ENCODE data around the gene EMD.
A peak's percentile ranks its signal among the peaks of the same experiment; 100 is the strongest.

Gene EMD

DNA sequence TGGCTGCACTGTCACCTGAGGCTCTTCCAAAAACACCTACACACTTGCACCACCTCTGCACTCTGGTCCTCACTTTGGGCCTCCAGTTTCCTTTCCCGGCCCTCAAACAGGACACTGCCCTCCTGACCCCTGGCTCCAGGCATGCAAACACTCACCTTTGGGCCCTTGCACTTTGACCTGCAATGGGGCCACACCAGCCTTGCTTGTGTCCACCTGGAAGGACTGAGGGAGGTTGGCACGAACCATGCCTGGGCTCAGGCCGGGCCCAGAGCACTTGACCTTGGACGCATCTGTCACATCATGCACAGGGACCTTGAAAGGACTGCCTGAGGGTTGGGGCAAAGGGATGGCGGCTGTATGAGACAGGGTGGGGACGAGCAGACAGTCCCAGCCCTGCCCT, 20.3 kb upstream of the EMD start:
- H3K4me1 Mint-ChIP-seq, result peaks cover 11% of the 10 kb centered on the region
- peak overlapping the region; percentile 94 for H3K27ac Mint-ChIP-seq (ENCODE audit: low read depth)
- peak overlapping the region; percentile 63 for H3K4me3 Mint-ChIP-seq
- ATAC-seq (replicated peaks; ENCODE audit: extremely low read depth, poor library complexity, severe bottlenecking), result no peak
- no peaks in the 10 kb centered on the region for H3K9me3 Mint-ChIP-seq
- DNase-seq (ENCODE audit: low spot score in 2 of 2), result no peak
- H3K36me3 Mint-ChIP-seq (ENCODE audit: insufficient read depth), result peaks cover 81% of the 10 kb centered on the region
- no peaks in the 10 kb centered on the region for H3K27me3 Mint-ChIP-seq

- H3K36me3 Mint-ChIP-seq (ENCODE audit: insufficient read depth), result peaks cover 81% of the 10 kb centered on the region
- no peak overlapping the region for H3K27ac Mint-ChIP-seq (ENCODE audit: low read depth)
- peaks cover 11% of the 10 kb centered on the region for H3K4me1 Mint-ChIP-seq
- H3K9me3 Mint-ChIP-seq, result no peaks in the 10 kb centered on the region
- ATAC-seq (replicated peaks; ENCODE audit: extremely low read depth, poor library complexity, severe bottlenecking), result no peak
- H3K27me3 Mint-ChIP-seq, result no peaks in the 10 kb centered on the region
- H3K4me3 Mint-ChIP-seq, result no peak overlapping the region
- DNase-seq (ENCODE audit: low spot score in 2 of 2), result no peak
Observed at GRCh38 chrX:154359362-154360154, 19.5 kb upstream of the EMD start.

- peak overlapping the region; percentile 57 for H3K27ac Mint-ChIP-seq (ENCODE audit: low read depth)
- H3K4me1 Mint-ChIP-seq, result peaks cover 11% of the 10 kb centered on the region
- H3K9me3 Mint-ChIP-seq, result no peaks in the 10 kb centered on the region
- DNase-seq (ENCODE audit: low spot score in 2 of 2), result no peak
- H3K27me3 Mint-ChIP-seq, result no peaks in the 10 kb centered on the region
- ATAC-seq (replicated peaks; ENCODE audit: extremely low read depth, poor library complexity, severe bottlenecking), result no peak
- H3K36me3 Mint-ChIP-seq (ENCODE audit: insufficient read depth), result peaks cover 84% of the 10 kb centered on the region
- no peak overlapping the region for H3K4me3 Mint-ChIP-seq
Observed at GRCh38 chrX:154360155-154360713, 18.9 kb upstream of the EMD start.

GRCh38 chrX:154362085-154362742, 16.9 kb upstream of the EMD start:
- ATAC-seq (replicated peaks; ENCODE audit: extremely low read depth, poor library complexity, severe bottlenecking) (no peak), DNase-seq (ENCODE audit: low spot score in 2 of 2) (no peak)
- Mint-ChIP-seq H3K9me3 (no peaks in the 10 kb centered on the region), H3K27ac (ENCODE audit: low read depth) (no peak overlapping the region), H3K36me3 (ENCODE audit: insufficient read depth) (peaks cover 88% of the 10 kb centered on the region), H3K4me3 (peak overlapping the region; percentile 25), H3K4me1 (peaks cover 5% of the 10 kb centered on the region), H3K27me3 (no peaks in the 10 kb centered on the region)

- Mint-ChIP-seq H3K4me1 (peaks cover 8% of the 10 kb centered on the region), H3K9me3 (no peaks in the 10 kb centered on the region), H3K27me3 (no peaks in the 10 kb centered on the region), H3K27ac (ENCODE audit: low read depth) (peak overlapping the region; percentile 38), H3K4me3 (peak overlapping the region; percentile 34), H3K36me3 (ENCODE audit: insufficient read depth) (peaks cover 88% of the 10 kb centered on the region)
- ATAC-seq (replicated peaks; ENCODE audit: extremely low read depth, poor library complexity, severe bottlenecking), result no peak
- DNase-seq (ENCODE audit: low spot score in 2 of 2), result no peak
Observed at GRCh38 chrX:154363706-154364439, 15.2 kb upstream of the EMD start.

GRCh38 chrX:154365052-154365600, 14.0 kb upstream of the EMD start:
- Mint-ChIP-seq H3K27ac (ENCODE audit: low read depth) (peak overlapping the region; percentile 83), H3K9me3 (no peaks in the 10 kb centered on the region)

GRCh38 chrX:154365997-154366665, 13.0 kb upstream of the EMD start:
- peak overlapping the region; percentile 45 for H3K4me3 Mint-ChIP-seq
- DNase-seq (ENCODE audit: low spot score in 2 of 2) (no peak), ATAC-seq (replicated peaks; ENCODE audit: extremely low read depth, poor library complexity, severe bottlenecking) (no peak)
- H3K27me3 Mint-ChIP-seq, result no peaks in the 10 kb centered on the region
- H3K36me3 Mint-ChIP-seq (ENCODE audit: insufficient read depth), result peaks cover 85% of the 10 kb centered on the region
- H3K9me3 Mint-ChIP-seq, result no peaks in the 10 kb centered on the region
- H3K27ac Mint-ChIP-seq (ENCODE audit: low read depth), result peak overlapping the region; percentile 83
- H3K4me1 Mint-ChIP-seq, result peaks cover 7% of the 10 kb centered on the region

More at GRCh38 chrX:154365052-154365600, 14.0 kb upstream of the EMD start:
- no peaks in the 10 kb centered on the region for H3K27me3 Mint-ChIP-seq
- H3K36me3 Mint-ChIP-seq (ENCODE audit: insufficient read depth), result peaks cover 88% of the 10 kb centered on the region
- peaks cover 7% of the 10 kb centered on the region for H3K4me1 Mint-ChIP-seq
- DNase-seq (ENCODE audit: low spot score in 2 of 2), result no peak
- peak overlapping the region; percentile 45 for H3K4me3 Mint-ChIP-seq
- ATAC-seq (replicated peaks; ENCODE audit: extremely low read depth, poor library complexity, severe bottlenecking), result no peak

DNA sequence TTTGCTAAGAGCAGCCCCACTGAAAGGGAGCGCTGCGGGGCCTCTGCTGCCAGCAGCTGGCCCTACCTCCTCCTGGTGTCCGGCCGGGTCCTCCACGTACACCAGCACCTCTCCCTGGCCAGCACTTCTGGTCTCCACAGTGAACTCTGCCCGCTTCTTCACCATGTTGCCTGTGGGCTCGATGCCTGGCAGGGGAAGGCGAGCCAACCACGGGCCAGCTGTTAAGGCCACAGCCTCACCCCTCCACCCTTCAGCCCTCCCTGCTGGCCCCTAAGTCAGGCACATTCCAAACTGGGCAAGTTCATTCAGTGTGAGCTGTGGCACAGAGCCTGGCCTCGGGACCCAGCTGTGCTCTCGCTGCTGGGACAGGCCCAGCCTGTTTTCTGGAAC, 12.4 kb upstream of the EMD start:
- peak overlapping the region; percentile 83 for H3K27ac Mint-ChIP-seq (ENCODE audit: low read depth)
- H3K9me3 Mint-ChIP-seq, result no peaks in the 10 kb centered on the region
- no peak for DNase-seq (ENCODE audit: low spot score in 2 of 2)

DNA sequence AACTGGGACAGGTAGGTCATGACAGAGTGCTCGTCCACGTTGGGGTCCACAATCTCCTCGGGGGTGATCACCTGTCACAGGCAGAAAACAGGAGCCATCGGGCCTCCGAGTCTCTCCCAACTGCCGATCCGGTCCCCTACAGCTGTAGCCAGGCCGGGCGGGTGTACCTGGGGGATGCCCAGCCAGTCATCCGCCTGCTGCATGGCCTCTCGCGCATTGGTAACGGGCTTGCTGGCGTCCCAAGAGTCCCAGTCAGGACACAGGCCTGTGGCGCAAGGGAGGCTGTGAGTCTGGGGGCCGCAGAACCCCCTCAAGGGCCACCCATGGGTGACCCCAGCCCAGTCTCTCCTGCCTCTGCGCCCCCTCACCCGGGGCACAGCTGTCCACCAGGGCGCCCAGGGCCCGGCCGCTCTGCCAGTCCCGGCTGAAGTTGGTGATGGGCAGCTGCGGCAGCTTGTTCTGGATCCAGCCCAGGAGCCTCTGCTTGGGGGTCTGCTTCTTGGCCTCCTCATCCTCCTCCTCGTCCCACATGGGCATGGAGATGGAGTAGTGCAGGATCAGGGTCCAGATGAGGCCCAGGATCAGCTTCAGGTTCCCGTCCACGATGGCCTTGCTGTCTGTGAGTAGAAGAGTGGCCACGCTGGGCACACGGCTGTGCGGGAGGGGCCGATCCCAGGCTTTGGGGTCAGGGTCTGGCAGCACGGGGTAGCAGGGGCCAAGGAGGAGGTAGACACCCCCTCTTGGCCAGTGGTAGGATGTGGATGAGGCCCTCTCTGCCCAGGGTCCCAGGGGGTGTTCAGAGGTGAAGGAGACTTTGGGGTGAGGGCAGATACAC, 11.4 kb upstream of the EMD start:
- peak overlapping the region; percentile 98 for H3K27ac Mint-ChIP-seq (ENCODE audit: low read depth)
- H3K4me1 Mint-ChIP-seq, result peaks cover 12% of the 10 kb centered on the region
- ATAC-seq (replicated peaks; ENCODE audit: extremely low read depth, poor library complexity, severe bottlenecking), result no peak
- peaks cover 75% of the 10 kb centered on the region for H3K36me3 Mint-ChIP-seq (ENCODE audit: insufficient read depth)
- no peaks in the 10 kb centered on the region for H3K27me3 Mint-ChIP-seq
- H3K9me3 Mint-ChIP-seq, result no peaks in the 10 kb centered on the region
- H3K4me3 Mint-ChIP-seq, result peak overlapping the region; percentile 88
- no peak for DNase-seq (ENCODE audit: low spot score in 2 of 2)

More for the DNA sequence above, 12.4 kb upstream of the EMD start:
- ATAC-seq (replicated peaks; ENCODE audit: extremely low read depth, poor library complexity, severe bottlenecking), result no peak
- peaks cover 7% of the 10 kb centered on the region for H3K4me1 Mint-ChIP-seq
- peak overlapping the region; percentile 37 for H3K4me3 Mint-ChIP-seq
- H3K27me3 Mint-ChIP-seq, result no peaks in the 10 kb centered on the region
- H3K36me3 Mint-ChIP-seq (ENCODE audit: insufficient read depth), result peaks cover 81% of the 10 kb centered on the region

- Mint-ChIP-seq H3K27me3 (no peaks in the 10 kb centered on the region), H3K27ac (ENCODE audit: low read depth) (peak overlapping the region; percentile 98), H3K4me1 (peaks cover 13% of the 10 kb centered on the region), H3K4me3 (peak overlapping the region; percentile 88), H3K9me3 (no peaks in the 10 kb centered on the region), H3K36me3 (ENCODE audit: insufficient read depth) (peaks cover 67% of the 10 kb centered on the region)
- ATAC-seq (replicated peaks; ENCODE audit: extremely low read depth, poor library complexity, severe bottlenecking), result peak; percentile 57
- peak; percentile 78 to 93 for DNase-seq (ENCODE audit: low spot score in 2 of 2)
Observed at GRCh38 chrX:154368630-154369448, 10.3 kb upstream of the EMD start.

All from central memory CD8-positive, alpha-beta T cell (primary cell).